ENCODE measurements around the gene SELENOS.

The SELENOS gene, protein sequence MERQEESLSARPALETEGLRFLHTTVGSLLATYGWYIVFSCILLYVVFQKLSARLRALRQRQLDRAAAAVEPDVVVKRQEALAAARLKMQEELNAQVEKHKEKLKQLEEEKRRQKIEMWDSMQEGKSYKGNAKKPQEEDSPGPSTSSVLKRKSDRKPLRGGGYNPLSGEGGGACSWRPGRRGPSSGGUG

DNA sequence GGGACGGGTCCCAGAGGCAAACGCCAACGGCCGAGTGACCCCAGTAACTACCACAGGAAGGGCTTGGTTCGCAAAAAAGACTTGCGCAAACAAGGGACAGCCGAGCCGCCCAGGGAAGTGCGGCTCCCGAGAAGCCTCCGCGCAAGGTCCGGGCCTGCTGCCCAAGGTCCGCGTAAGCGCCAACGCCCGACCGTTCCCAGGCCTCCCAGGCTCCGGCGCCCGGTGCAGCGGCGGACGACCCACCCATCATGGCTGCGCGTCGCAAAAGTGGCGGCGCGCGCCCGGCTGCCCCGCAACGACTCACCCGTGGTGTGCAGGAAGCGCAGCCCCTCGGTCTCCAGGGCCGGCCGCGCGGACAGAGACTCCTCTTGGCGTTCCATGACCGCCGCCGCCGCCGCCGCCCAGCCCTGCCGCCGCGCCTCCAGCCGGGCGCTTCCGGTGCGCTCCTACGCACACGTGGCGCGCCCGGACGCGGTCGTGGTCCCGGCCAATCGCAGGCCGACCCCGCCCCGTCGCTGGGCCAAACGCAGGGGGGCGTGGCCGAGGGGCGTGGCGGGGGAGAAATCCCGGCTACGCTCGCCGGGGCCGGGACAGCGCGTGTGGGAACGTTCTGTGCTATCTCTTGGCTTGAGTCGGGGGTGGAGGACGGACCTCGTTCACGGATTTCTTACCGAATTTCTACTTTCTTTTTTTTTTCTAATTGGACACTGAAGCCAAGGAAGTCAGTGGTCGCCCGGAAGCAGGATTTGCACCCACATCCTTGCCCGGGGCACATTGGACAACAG is at the start of gene SELENOS:
Gene SELENOS, minus strand, starts transcription at position 448 of the 785 bp plus-strand sequence. Its CDS starts 68 bp downstream, at position 380.
- no peak for DNase-seq

DNA sequence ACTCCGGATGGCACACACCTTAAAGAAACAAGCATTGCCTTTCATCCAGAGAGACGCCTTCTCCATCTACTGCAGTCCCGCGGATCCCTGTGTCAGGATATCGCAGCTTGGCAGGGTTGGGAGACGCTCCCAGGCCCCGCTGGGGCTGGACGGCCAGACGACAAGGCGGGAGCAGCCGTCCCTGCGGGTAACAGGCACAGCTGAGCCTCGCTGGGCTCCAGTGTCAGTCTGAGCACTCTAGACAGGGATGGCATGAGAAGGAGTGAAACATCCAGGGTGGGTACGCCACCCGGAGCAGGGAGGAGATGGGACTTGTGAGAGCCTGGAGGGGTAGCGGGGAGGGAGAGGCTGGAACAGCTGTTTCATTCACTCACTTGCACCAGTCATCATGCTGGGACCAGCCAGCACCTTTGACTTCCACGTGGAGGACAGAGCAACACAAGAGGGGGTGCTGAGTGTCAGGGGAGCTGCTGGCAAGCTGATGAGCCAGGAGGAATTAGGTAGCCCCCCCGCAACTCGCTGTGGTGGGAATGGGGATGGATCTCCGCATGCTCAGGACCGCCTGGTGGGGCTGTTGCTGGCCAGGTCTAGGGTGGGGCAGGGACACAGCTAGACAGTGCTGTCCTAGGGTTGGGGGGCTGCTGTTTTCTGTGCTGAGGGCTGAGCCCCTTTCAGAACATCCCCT is 49.3 kb upstream of the SELENOS start:
- DNase-seq = no peak

- DNase-seq = no peak
Observed at GRCh38 chr15:101326026-101326315, 48.7 kb upstream of the SELENOS start.

- no peak for DNase-seq
Observed at GRCh38 chr15:101325263-101326025, 48.2 kb upstream of the SELENOS start.

- no peak for DNase-seq
Observed at GRCh38 chr15:101324524-101325177, 47.4 kb upstream of the SELENOS start.

DNA sequence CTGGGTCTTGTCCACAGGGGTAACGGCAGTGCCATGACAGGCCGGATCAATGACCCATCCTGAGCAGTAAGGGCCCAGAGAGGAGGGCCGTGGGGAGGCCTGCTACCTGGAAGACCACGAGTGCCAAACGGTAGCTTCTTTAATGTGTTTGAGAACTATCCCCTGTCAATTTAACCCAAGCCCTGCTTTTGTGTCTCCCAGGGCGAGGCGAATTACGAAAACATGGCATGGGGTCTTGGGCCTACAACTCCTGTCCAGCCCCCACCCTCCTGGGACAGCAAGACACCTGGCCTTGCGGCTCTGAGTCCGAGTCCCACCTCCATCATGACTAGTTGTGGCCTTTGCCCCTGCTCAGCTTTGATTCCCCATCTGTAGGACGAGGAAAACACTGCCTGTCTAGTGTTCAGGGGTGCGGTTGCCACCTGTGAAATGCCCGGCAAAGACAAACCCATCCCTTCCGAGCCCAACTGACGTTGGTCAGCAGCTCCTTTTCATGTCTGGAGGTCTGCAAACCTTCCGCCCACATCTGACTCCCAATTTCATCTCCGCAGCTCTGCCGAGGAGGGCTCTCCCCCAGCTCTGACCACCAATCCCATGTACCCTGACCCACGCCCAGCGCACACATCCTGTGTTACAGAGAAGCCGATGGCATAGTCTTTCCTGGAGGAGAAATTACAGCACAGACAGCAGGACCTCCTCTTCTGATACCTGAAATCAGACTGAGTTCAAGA is 46.7 kb upstream of the SELENOS start:
- no peak for DNase-seq

DNA sequence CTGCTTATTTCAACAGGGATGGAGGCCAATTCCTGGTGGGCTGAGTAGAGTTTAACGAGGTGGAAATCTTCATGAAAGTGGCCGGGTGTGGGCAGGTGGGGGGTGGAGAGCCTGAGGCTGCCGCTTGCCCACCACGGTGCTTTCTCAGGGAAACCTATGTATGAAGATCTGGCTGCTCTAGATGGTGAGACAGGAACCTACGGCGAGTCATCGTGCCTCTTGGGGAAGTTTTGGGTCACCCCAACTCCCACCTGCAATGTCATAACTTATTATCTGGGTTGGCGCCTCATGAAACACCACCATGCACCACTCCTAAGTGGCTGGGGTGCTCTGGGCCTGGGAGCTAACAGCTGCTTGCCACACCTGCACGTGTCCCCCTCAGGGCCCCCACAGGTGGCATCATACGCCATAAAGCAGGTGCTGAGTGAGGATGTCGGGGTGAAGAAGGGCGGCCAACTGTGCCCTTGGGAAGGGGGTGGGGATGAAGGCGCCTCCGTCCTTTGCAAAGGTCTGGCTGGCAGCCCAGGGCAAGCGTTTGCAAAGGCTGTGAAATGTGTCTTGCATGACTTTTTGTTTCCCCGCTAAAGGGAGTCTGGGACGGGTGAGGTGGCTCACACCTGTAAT is 45.7 kb upstream of the SELENOS start:
- DNase-seq = no peak

DNA sequence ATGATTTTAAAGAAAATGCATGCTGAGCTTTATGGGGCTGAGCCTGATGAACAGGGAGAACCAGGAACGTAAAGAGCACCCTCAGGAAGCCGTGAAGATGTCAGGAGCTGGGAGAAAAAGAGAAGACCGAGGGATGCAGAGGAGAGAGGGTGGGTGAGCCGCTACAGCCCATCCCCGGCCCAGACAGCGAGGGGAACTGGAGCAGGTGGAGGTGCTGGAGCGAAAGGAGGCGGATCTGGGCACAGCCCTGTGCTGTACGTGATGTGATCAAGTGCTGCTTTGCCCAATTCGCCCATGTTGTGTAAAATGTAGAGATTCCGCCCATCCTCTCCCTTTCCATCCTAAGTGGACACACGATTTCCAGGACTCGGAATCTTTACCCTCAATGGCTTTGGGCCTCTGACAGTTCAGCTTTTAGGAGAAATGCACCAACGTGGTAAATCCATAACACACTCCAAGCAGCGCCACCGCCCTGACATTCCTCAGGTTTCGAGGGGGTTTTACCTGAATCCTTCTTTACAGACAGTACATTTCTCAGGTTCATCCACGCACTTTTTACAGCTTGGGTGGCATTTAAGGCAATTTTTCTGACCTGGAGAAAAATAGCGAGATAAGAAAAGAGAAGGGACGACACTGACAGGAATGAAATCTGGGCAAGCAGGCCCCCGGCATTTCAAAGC is 44.9 kb upstream of the SELENOS start:
- DNase-seq = no peak

DNA sequence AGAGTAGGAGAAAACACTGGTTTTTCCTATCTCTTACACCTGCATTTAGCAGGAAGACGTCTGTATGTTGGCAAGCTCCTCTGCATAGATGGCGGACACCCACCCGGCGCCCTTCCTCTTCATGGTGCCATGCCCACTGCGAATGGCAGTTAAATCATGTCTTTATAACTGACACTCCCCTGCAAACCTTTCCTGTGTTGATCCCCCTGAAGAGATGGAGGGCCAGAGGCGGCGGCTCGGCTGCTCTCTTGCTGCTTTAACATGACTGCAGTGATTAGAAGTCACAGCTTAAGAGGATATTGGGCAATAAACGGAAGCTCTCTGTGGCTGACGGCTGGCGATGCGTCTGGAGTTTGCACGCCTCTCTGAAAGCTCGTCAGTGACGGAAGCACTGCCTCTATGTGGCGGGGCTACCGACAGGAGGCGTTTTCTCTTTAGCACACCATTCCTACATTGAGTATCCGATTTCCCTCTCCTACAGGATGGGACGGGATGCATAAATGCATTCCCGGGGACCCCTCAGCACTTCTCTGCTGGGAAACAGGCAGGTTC is 43.3 kb upstream of the SELENOS start:
- DNase-seq = no peak

DNA sequence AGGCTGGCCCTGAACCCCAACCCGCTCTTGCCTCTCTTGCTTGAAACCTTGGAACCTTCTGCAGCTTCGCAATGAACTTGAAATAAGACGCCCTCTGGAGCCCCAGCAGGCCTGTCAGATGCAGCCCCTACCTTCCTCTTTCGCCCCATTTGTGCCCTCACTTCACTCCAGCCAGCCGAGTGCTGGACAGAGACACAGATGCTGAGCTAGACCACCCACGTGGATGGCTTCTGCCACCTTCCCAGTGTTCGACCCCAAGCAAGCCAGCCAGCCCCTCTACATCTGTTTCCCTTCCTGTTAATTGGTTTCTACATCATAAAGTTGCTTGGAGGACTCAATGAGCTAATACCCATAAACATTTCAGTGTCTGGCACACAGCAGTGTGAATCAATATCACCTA is 41.6 kb upstream of the SELENOS start:
- DNase-seq = no peak

- no peak for DNase-seq
Observed at GRCh38 chr15:101318147-101318819, 41.0 kb upstream of the SELENOS start.

DNA sequence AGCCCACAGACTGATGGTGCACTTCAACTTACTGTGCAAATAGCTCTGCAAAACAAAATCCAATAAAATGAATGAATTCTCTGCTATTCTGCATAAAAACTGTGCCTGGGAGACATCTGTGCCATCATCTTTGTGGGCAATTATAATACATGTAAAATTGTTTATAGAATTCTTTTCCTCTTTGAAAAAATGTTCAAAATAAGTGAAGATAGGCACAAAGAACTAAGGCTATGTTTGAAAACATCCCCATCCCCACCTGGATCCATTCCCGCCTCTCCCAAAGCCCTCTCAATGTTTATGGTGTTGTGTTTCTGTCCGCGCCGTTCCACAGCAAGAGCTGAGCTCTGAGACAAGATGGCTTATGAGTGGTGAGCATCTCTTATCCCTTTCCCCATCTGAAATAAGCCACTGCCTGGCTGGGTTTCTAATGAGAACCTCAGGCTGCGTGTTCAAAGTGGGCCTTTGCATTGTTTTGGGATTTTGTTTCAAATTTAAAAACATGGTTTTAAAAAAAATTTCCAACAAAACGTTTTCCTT is 40.1 kb upstream of the SELENOS start:
- no peak for DNase-seq

- DNase-seq = no peak
Observed at GRCh38 chr15:101316529-101316928, 39.2 kb upstream of the SELENOS start.

DNA sequence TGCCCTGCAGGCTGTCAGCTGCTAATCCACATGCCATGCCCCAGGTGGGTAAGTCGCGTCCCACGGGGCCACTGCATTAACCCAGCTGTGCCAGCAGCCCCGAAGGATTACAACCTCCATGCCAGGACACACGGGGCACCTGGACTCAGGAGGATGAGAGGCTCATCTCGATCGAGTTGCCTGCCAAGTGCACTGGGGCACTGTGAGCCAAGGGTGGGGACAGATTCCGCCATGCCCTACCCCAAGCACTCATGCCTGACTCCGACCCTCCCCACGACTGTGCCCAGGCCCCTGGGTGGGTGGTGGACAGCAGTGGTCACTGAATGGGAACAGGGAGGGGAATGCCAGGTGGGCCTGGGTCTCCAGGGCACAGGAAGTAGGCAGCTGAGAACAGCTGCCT is 38.5 kb upstream of the SELENOS start:
- no peak for DNase-seq

DNA sequence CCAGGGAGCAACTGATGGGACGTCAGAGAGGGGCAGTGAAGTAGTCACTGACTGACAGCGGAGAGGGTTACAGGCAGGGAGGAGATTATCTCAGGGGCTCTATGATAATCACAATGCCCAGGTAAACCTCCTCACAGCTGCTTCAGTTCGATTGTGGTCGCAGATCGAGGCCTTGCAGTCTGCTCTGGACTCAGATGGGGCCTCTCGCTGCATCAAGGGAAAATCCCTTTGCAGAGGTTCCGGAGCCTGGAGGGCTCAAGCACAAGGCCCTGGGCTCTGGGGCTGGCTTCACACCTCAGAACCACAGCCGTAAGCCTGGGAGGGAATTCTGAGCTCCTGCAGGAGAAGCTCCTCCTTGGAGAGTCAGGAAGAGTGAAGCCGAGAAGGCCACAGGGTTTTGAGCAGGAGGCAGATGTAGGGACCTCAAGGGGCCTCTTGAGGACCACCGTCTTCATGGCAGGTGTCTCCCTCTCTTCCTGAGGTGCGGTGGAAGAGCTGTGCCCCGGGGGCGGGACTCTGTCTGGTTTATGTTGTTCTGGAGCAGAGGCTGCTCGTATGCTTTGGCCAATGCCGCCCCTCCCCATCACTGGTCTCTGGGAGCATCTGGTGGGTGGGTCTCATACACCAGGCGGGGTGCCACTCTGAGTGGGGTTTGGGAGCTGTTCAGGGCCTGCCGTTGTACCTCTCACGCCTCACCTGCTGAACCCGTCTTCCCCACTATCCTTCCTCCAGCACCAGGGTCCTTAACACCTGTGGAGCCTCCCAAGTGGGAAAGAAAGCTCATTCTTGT is 37.2 kb upstream of the SELENOS start:
- DNase-seq = no peak

GRCh38 chr15:101313041-101313761 is 35.9 kb upstream of the SELENOS start:
- DNase-seq = no peak

DNA sequence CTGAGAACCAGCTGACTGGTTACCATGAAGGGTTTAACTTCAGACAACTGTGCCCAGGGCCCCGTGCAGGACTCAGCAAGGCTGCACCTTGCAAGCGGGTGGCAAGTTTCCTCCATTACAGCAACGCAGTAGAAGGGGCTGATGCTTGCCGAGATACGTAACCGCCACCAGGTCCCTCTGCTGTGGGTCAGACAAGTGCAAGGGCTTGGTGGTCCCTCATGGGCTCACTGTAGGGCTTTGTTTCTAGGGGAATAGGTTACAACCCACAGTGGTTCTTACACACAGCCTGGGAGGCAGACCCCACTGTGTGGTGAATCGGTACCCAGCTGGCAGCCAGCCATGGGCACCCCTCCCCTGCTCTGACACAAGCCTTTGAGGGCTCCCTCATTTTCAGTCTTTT is 33.2 kb upstream of the SELENOS start:
- no peak for DNase-seq

GRCh38 chr15:101310161-101310480 is 32.8 kb upstream of the SELENOS start:
- DNase-seq = no peak

Data from NCI-H2029 treated with DMSO at 0.1 percent for 48 hours (cell line).